Adrenal gland (tissue), 12 donors: ENCODE data around the gene SPTLC2. TPM values are rescaled to one million over a fixed set of nuclear protein-coding genes. Genes with fewer than 3 reads are reported as not detected.
"Not testable (repeated sequence)": the region's sequence is repeated elsewhere in the genome, so short reads cannot be mapped to it uniquely, and the experiment has no call there.

Source experiments
- DNase-seq, 7 donors: peaks; one replicate each; pipeline ENCODE4 v3.0.0-alpha.2; 2019 to 2020
- H3K27ac ChIP-seq, 5 donors: fragments of 200-600 bp; sonication (generic) in 4 of 5; 1 replicate in 3 of 5; 2 replicates in 2 of 5; pipeline versions ENCODE4 v1.5.1 to v1.8.0; 2016 to 2020; ENCODE audit warnings: mild to moderate bottlenecking in 1 of 5
- H3K27me3 ChIP-seq: fragments of 200-600 bp; 2 replicates; pipeline ENCODE4 v1.8.0; 2021
- H3K36me3 ChIP-seq, 2 donors: fragments of 200-600 bp; replicated peaks in 1 of 2; 1 replicate in 1 of 2; 2 replicates in 1 of 2; pipeline versions ENCODE4 v1.5.1 to v1.8.0; 2018 to 2022
- H3K4me1 ChIP-seq, 2 donors: fragments of 200-600 bp; replicated peaks in 1 of 2; 1 replicate in 1 of 2; 2 replicates in 1 of 2; pipeline versions ENCODE4 v1.5.1 to v1.8.0; 2018 to 2021
- H3K4me3 ChIP-seq, 4 donors: fragments of 200-600 bp; sonication (generic) in 3 of 4; one replicate each; pipeline ENCODE4 v1.5.1; 2016 to 2018
- H3K9me3 ChIP-seq, 3 donors: fragments of 200-600 bp; sonication (generic) in 1 of 3; replicated peaks in 1 of 3; 1 replicate in 2 of 3; 2 replicates in 1 of 3; pipeline versions ENCODE4 v1.5.1 to v1.8.0; 2016 to 2021
- POLR2A ChIP-seq, 2 donors: fragments of 450-650 bp; IDR thresholded peaks; one replicate each; pipeline ENCODE4 v1.6.1; 2017; ENCODE audit warnings: antibody characterized with exemption in 2 of 2, mild to moderate bottlenecking in 2 of 2, moderate library complexity in 1 of 2
- WGBS, 4 donors: extraction: QIAGEN DNeasy Blood & Tissue Kit in 2 of 4; methylation state at CpG; one replicate each; pipeline versions ENCODE4 v1.1.5 to v1.1.7; 2013 to 2017; 5-methylcytosine and 5-hydroxymethylcytosine counted together
- intact Hi-C, 2 donors: fragments of 100-400 bp; cut with DNase I; formaldehyde crosslinking; loops; one replicate each; pipeline versions ENCODE4 v1.14.1 to v1.15.0; 2022 to 2023
- polyA plus RNA-seq, 3 donors: library from polyadenylated mRNA; stranded (reverse); fragments of 200-250 nt in 2 of 3; fragments of 350-450 nt in 1 of 3; fragmentation: Illumina TruSeq in 1 of 3; extraction: RNeasy Lipid Tissue Mini Kit (QIAGEN cat#74804) in 1 of 3; gene quantifications; one replicate each; pipeline ENCODE4 v1.2.3, GENCODE V29; 2013 to 2014
- total RNA-seq, 9 donors: library from RNA; depleted of rRNA in 4 of 9; stranded (reverse); fragments of >200 nt in 4 of 9; fragments of 120-200 nt in 1 of 9; fragmentation: NEBNext Ultra II Directional in 1 of 9; extraction: Animal tissue kit (Norgen Biotek cat#: 25700) in 1 of 9; gene quantifications; one replicate each; pipeline versions ENCODE4 v1.1.0 to v1.2.4, GENCODE V29; 2013 to 2023
- TF ChIP-seq, protein P1 (sequence below), 6 experiments: fragments of 450-650 bp in 4 of 6; fragments of 200-600 bp in 2 of 6; sonication (generic) in 1 of 6; IDR thresholded peaks; 1 replicate in 5 of 6; 2 replicates in 1 of 6; pipeline versions ENCODE4 v1.5.1 to v1.8.0; 2016 to 2021; ENCODE audit warnings: antibody characterized with exemption in 6 of 6, mild to moderate bottlenecking in 2 of 6, moderate library complexity in 1 of 6
- donor health status: healthy with polysubstance abuse.
- donor health status: Bipolar disorder and iron deficiency.
- donor health status: DM: yes; HTN: yes; CAD: no.
- donor health status: DM: no; HTN: no; CAD: no.
- donor health status: DM: no; HTN: no; CAD: no.
- donor health status: DM: yes; HTN: yes; CAD: no.

The SPTLC2 gene
- total and polyA plus RNA-seq, 12 donors = 7.1 to 61.9 (median 35.6) TPM

DNA sequence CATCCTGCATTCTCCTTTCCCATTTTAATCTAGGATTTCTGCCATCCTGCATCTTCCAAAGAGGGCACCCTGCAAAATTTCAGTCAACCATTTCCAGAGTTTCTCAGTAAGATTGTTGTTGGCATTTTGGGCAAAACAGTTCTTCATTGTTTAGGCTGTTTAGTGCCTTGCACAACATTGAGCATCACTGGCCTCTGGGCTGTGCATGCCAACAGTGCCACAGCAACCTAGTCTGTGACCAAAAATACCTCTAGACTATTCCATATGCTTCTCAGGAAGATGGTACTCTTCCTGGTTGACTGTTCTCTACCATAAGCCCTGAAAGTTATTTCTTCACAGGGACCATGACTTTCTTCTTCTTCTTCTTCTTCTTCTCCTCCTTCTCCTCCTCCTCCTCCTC lies 85.4 kb downstream of the SPTLC2 start:
- no peaks in the 10 kb centered on the region for H3K4me1 ChIP-seq
- intact Hi-C loops = no loop called here
- H3K27me3 ChIP-seq = no peaks in the 10 kb centered on the region
- TF ChIP-seq, protein P1, sequence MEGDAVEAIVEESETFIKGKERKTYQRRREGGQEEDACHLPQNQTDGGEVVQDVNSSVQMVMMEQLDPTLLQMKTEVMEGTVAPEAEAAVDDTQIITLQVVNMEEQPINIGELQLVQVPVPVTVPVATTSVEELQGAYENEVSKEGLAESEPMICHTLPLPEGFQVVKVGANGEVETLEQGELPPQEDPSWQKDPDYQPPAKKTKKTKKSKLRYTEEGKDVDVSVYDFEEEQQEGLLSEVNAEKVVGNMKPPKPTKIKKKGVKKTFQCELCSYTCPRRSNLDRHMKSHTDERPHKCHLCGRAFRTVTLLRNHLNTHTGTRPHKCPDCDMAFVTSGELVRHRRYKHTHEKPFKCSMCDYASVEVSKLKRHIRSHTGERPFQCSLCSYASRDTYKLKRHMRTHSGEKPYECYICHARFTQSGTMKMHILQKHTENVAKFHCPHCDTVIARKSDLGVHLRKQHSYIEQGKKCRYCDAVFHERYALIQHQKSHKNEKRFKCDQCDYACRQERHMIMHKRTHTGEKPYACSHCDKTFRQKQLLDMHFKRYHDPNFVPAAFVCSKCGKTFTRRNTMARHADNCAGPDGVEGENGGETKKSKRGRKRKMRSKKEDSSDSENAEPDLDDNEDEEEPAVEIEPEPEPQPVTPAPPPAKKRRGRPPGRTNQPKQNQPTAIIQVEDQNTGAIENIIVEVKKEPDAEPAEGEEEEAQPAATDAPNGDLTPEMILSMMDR (IDR thresholded peaks at IDR 0.05) = no peak
- no peak for TF ChIP-seq POLR2A (IDR thresholded peaks at IDR 0.05)
- DNase-seq = no peak
- no peaks in the 10 kb centered on the region for H3K9me3 ChIP-seq
- no peak overlapping the region for H3K4me3 ChIP-seq
- no peak overlapping the region for H3K27ac ChIP-seq
- no peaks in the 10 kb centered on the region for H3K36me3 ChIP-seq

DNA sequence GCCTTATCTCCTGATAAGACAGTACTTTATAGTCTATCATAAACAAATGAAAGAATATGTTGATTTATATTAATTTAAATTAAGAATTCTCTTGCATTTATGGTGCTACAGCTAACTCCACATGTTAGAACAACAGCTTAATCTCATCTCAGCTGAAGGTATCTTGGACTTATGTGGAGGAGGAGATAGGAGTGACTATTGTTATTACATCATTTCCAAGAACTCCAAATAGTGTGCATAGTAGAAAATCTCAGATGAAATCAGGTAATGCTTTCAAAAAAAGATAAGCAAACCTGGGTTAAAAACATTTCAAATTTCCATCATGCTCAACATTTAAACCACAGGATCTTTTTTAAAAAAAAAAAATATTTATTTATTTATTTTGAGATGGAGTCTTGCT lies 86.5 kb downstream of the SPTLC2 start:
- Histone ChIP-seq H3K36me3 (no peaks in the 10 kb centered on the region), H3K9me3 (no peaks in the 10 kb centered on the region), H3K27me3 (no peaks in the 10 kb centered on the region), H3K4me3 (no peak overlapping the region), H3K4me1 (no peaks in the 10 kb centered on the region), H3K27ac (no peak overlapping the region)
- no peak for TF ChIP-seq POLR2A (IDR thresholded peaks at IDR 0.05)
- TF ChIP-seq, protein P1 (IDR thresholded peaks at IDR 0.05) = no peak
- no peak for DNase-seq
- intact Hi-C loops = no loop called here

DNA sequence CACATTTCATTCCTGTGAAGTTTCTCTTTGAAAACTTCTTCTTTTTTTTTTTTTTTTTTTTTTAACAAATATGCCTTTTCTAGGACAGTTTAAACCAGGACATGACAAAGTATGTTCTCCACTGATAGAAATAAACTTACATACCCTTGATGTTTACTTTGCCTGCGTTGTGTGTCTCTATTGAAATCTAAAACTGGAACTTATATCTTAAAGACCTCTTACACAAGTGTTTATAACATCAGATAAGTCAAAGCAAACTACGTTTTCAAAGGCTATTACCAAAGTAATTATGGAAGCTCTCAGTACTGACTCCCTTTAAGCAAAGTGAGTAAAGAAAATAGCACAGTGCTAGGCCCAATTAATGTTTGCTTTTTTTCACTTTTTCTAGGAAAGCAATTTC lies 87.2 kb downstream of the SPTLC2 start:
- H3K9me3 ChIP-seq = no peaks in the 10 kb centered on the region
- H3K27ac ChIP-seq = no peak overlapping the region
- WGBS, 4 donors = 79 to 89% (median 87%) methylated on average over 2 of the region's 2 CpGs
- no peak overlapping the region for H3K4me3 ChIP-seq
- H3K36me3 ChIP-seq = no peaks in the 10 kb centered on the region
- TF ChIP-seq, protein P1 (IDR thresholded peaks at IDR 0.05) = no peak
- TF ChIP-seq POLR2A (IDR thresholded peaks at IDR 0.05) = no peak
- DNase-seq = no peak
- no peaks in the 10 kb centered on the region for H3K4me1 ChIP-seq
- H3K27me3 ChIP-seq = no peaks in the 10 kb centered on the region
- intact Hi-C loops = no loop called here

DNA sequence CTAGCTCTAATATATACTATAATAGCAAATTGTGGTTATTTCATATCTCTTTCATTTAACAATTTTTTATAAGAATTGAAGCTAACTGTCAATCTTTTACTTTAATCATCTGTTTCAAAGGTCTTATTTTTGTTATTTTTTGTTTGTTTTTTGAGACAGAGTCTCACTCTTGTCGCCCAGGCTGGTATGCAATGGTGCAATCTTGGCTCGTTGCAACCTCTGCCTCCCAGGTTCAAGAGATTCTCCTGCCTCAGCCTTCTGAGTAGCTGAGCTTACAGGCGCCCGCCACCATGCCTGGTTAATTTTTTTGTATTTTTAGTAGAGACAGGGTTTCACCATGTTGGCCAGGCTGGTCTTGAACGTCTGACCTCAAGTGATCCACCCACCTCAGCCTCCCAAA lies 87.7 kb downstream of the SPTLC2 start:
- H3K4me3 ChIP-seq, H3K36me3 ChIP-seq, intact Hi-C loops, H3K27ac ChIP-seq, H3K4me1 ChIP-seq, DNase-seq, H3K9me3 ChIP-seq, H3K27me3 ChIP-seq: not testable (repeated sequence)
- WGBS, 4 donors = 91 to 97% (median 94%) methylated on average over 5 of the region's 5 CpGs

DNA sequence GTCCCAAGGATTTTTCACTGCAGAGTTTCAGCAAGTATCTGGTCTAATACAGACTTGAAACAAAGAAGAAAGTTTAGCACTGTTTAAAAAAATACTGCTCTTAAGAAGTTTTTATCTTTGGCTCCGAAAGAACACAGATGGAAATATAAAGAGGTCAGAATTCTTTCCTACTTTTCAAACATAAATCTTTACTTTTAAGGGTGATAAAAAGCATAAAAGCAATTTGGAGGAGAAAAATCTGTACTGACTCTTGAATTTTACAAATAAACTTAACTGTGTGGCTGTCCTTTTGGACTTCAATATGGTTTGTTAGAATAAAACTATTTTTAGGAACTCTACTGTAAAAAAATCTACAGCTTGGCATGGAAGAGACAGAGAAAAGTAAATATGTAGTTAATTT lies 90.2 kb downstream of the SPTLC2 start:
- H3K27me3 ChIP-seq = no peaks in the 10 kb centered on the region
- no peak for DNase-seq
- no peaks in the 10 kb centered on the region for H3K36me3 ChIP-seq
- H3K4me3 ChIP-seq = no peak overlapping the region
- no peaks in the 10 kb centered on the region for H3K4me1 ChIP-seq
- intact Hi-C loops = no loop called here
- H3K27ac ChIP-seq = no peak overlapping the region
- TF ChIP-seq POLR2A (IDR thresholded peaks at IDR 0.05) = no peak
- TF ChIP-seq, protein P1 (IDR thresholded peaks at IDR 0.05) = no peak
- no peaks in the 10 kb centered on the region for H3K9me3 ChIP-seq
- 27 to 41% (median 36%) methylated on average over 1 of the region's 1 CpG for WGBS, 4 donors
